OCI-LY7 (cell line): Measurements from ENCODE around the gene MYO18A.

ENCODE experiments used
- CTCF ChIP-seq: fragments of 200-600 bp; sonication (generic); conservative IDR thresholded peaks from 2 replicates; pipeline ENCODE4 v1.5.1; 2014; ENCODE audit warnings: mild to moderate bottlenecking, antibody characterized with exemption, low read length, moderate library complexity, mixed read lengths
- EZH2phosphoT487 ChIP-seq: fragments of 200-600 bp; sonication (generic); IDR thresholded peaks from 2 replicates; pipeline ENCODE4 v1.6.1; 2018; ENCODE audit warnings: low read depth, borderline replicate concordance, mild to moderate bottlenecking, mixed run types, antibody characterized with exemption, low read length, moderate library complexity, mixed read lengths

GRCh38 chr17:29120433-29120832 is 59.8 kb downstream of the MYO18A start:
- no peak for TF ChIP-seq CTCF
- TF ChIP-seq EZH2phosphoT487 = no peak
